GM19035 (cell line): ENCODE measurements around the gene GYG2.
"Not testable (repeated sequence)": the region's sequence is repeated elsewhere in the genome, so short reads cannot be mapped to it uniquely, and the experiment has no call there.

ENCODE experiments used
- ATAC-seq: cut with Tn5 transposase; IDR thresholded peaks from one replicate; pipeline ENCODE4 v1.9.1; 2021; ENCODE audit not compliant: unreplicated experiment

Gene GYG2

GRCh38 chrX:2812161-2812907 lies 16.4 kb upstream of the GYG2 start:
- ATAC-seq: not testable (repeated sequence)

DNA sequence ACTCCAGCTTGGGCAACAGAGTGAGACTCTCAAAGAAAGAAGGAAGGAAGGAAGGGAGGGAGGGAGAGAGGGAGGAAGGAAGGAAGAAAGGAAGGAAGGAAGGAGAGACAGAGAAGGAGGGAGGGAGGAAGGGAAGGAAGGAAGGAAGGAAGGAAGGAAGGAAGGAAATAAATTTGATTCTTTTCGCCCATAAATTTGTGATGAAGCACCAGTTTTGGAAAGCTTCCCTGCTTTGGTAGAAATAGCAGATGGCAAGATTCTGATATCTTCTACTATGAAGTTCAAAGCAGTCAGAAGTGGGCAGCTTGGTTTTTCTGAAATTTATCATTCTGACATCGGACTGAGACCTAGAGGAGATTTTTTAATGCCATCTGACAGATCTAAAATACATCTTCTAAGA lies 11.7 kb upstream of the GYG2 start:
- ATAC-seq: no peak

DNA sequence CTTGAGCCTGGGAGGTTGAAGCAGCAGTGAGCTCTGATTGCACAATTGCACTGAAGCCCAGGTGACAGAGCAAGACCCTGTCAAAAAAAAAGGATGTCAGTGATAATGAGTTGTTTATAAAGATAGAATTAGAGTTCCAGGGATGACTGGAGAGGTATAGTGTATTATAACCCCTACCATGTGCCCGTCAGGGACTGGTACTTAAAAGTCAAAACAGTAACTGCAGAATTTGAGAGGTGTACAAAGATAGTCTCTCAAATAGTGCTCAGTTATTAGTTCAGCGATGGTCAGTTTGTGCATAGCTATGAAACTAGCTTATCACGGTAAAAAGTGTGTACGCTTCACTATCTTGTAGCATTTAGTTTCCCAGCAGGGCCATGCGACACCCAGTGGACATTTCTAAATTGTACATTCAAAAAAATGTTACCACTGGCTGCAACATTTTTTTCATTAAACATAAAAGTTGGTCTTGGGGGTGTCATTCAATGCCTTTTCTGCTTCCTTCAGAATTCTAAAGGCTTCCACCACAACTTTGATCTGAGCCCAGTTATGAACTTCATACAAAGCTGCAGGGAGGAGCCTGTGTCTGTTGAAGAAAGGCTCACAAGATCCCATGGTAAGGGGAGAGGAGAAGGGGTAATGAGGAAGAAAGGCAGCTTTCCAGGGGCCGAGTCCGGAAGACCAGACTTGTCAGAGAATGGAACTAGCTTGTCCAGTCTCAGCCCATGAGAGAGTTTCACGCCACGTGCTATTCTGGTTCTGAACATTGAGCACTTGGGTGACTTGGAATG lies 9.2 kb upstream of the GYG2 start:
- ATAC-seq: no peak

- ATAC-seq: no peak
Observed at GRCh38 chrX:2820136-2820771, 8.5 kb upstream of the GYG2 start.

GRCh38 chrX:2823795-2824386 lies 4.8 kb upstream of the GYG2 start:
- ATAC-seq: no peak

- no peak for ATAC-seq
Observed at GRCh38 chrX:2824886-2825285, 3.8 kb upstream of the GYG2 start.

- ATAC-seq: no peak
Observed at GRCh38 chrX:2828959-2829411, 255 bp downstream of the GYG2 start.

GRCh38 chrX:2829469-2830246 lies 928 bp downstream of the GYG2 start:
- ATAC-seq: no peak

GRCh38 chrX:2831471-2832228 lies 2.9 kb downstream of the GYG2 start:
- no peak for ATAC-seq

DNA sequence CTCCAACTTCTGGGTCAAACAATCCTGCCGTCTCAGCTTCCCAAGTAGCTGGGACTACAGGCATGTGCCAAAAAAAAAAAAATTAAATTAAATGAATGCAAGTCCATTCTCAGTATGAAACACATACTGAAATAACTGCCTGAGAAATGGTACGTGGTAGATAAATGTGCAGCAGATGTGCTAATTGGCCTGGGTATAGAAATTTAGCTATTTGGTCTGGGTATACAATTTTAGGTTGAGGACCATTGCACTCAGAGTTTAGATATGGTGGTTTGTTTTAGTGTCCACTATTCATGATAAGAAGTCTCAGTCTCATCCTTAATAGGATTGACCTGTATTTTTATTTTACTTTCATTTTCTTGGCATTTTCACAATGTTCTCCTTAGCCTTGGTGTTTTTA lies 9.2 kb downstream of the GYG2 start:
- no peak for ATAC-seq

DNA sequence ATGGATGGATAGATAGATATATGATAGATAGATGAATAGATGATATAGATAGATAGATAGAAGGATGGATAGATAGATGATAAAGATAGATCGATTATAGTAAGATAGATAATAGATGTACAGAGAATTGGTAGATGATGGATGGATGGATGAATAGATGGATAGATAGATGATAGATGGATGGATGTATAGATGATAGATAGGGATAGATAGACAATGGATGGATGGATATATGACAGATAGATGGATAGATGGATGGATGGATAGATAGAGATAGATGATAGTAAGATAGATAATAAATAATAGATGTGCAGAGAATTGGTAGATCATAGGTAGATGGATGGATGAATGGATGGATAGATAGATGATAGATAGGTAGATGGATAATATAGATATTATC lies 12.2 kb downstream of the GYG2 start:
- ATAC-seq: no peak

GRCh38 chrX:2841537-2841936 lies 12.8 kb downstream of the GYG2 start:
- no peak for ATAC-seq

DNA sequence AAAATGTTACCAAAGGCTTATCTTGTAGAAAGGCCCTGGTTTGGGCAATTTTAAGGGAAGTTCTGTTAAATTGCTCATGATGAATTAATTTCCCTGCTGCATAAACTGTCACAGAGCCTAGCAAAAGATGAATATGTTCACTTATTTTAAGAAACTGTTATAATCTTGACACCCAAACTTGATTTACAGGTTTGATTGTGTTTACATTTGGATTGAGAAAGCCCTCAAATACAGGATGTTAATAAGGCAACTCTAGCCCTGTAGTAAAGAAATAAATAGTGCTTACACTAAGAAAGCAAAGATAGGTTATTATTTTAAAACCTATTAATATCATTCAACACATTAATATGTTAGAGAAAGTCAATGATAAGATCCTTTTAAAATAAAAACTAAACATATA lies 18.3 kb downstream of the GYG2 start:
- ATAC-seq: no peak

DNA sequence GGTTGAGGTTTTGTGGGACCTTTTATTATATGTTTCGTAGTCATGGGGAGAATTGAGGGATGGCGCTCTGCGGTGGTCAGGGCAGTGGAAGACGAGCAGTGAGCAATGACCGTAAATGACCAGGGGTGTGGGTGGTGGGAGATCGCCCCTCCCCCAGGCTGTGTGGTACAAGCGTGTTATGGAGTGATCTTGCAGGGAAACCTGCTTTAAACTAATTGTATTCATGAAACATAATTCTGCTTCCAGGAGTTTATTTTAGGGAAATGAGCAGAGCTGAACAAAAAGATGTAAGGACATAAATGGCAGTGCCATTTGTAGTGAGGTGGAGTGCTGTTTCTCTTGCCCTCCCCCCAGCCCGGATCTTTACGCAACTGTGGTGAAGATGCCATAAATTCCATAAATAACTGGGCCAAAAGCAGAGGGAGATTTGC lies 20.2 kb downstream of the GYG2 start:
- no peak for ATAC-seq

DNA sequence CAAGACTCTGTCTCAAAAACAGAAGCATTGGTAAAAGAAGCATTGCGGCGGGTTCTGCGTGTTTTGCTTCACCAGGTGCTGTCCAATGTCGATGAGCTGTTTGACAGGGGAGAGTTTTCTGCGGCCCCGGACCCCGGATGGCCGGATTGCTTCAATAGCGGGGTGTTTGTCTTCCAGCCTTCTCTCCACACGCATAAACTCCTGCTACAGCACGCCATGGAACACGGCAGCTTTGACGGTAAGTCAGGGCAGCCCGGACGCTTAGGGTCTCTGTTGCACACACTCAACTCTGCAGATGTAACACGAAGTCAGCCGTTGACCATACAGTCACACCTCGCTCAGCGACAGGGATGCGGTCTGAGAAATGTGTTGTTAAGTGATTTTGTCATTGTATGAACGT lies 26.2 kb downstream of the GYG2 start:
- no peak for ATAC-seq

DNA sequence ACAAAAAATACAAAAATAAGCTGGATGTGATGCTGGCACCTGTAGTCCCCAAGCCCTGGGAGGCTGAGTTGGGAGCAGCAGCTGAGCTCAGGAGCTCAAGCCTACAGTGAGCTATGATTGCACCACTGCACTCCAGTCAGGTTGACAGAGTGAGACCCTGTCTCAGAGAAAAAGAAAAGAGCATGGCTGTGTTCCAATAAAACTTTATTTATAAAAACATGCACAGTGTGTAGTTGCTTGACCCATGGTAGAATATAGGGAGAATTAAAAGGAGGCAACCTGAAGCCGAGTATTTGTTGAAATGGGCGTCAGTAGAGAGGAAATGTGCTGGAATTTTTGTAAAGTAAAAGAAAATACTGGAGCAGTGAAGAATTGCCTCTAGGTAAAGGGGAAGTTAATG lies 27.0 kb downstream of the GYG2 start:
- ATAC-seq: no peak

DNA sequence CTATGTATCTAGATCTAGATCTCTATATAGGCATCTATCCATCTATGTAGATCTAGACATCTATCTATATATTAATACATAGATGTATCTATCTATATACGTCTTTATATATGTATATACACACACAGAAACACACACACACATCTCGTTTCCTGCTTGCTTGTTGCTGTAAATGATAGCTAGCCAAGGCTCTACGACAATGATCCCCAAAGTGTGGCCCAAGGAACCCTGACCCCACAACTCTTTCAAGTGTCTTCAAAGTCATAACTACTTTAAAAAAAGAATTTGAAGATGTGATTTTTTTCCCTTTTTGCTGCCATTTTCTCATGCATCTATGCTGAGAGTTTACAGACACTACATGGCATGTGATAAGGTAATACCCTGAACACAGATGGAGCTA lies 28.8 kb downstream of the GYG2 start:
- ATAC-seq: no peak

DNA sequence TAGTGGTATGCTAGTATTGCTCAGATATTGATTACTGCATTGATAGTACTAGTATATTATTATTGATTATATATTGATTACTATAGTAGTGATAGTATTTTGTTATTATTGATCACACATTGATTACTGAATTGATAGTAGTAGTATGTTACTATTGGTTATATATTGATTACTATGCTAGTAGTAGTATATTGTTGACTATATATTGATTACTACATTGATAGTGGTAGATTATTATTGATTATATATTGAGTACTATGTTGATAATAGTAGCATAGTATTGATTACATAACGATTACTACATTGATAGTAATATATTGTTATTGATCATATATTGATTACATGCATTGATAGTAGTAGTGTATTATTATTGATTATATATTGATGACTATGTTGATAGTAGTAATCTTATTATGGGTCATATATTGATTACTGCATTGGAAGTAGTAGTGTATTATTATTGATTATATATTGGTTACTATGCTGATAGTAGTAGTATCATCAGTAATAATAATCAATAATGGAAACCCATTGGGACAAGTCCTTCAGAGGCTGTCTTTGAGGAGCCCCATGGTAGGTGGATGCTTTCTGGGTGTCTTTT lies 30.6 kb downstream of the GYG2 start:
- ATAC-seq: no peak

DNA sequence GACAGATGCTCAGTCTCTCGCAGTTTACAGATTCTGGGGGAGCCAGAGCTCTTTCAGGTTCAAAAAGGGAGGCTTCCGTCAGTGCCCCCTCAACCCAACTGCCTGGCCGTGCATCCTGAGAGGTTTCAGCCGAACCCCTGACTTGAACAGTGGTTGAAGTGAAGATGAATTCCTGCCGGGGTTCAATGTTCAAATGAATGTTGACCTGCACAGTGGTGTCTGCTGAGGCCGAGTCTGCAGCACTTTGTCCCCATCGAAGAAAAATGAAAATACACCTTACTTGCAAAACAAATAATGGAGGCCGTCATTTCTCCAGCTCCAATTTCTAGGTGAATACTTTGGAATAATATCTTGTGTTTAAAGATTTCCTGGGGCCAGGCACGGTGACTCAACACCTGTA lies 33.7 kb downstream of the GYG2 start:
- no peak for ATAC-seq

DNA sequence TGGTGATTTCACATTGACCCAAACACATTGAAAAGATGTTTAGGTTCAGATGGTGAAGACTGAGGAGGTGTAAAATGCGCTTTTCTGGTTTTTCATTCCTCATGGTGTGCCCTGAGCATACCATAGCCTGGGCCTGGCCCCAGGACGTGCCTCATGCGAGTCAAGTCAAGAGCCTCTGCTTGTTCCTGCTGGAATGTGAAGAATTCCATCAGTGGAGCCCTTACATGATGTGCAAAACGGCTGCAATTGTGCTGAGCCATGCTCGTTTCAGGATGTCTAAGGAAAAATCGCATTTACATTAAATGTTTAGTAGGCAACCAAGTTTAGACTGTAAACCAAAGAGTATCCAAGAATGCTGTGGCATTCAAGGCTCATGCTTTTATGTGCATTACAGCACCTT lies 34.9 kb downstream of the GYG2 start:
- ATAC-seq: no peak
